GM12878 (cell line): Measurements from ENCODE around the gene IPO8. TPM values are rescaled to one million over a fixed set of nuclear protein-coding genes. Genes with fewer than 3 reads are reported as not detected.

Experiments
- ATAC-seq: fragments of 200-7000 bp; cut with Tn5 transposase; 3 replicates; pipeline ENCODE4 v1.9.1; 2020; ENCODE audit warnings: mild to moderate bottlenecking, moderate library complexity
- BruUV-seq: library from RNA; stranded (reverse); fragments of 400-500 nt; replicated peaks from 2 replicates; lab custom pipeline; 2021; lab: Mats Ljungman, UMichigan
- CTCF ChIA-PET: fragments of 300-600 bp; sonication (Branson Sonifier 250); formaldehyde crosslinking; extraction: SDS; loops from one replicate; lab custom pipeline; 2021; ENCODE audit warnings: inconsistent platforms; lab: Yijun Ruan, JAX
- POLR2A ChIA-PET: fragments of 350-600 bp; formaldehyde crosslinking; extraction: SDS; loops from one replicate; lab custom pipeline; 2021; ENCODE audit warnings: inconsistent platforms; lab: Charles Lee
- RAD21 ChIA-PET: fragments of 300-600 bp; sonication (Branson Sonifier 250); formaldehyde crosslinking; loops from one replicate; lab custom pipeline; 2023; ENCODE audit warnings: antibody characterized with exemption; ENCODE audit not compliant: unreplicated experiment; lab: Charles Lee
- SMC1A ChIA-PET: fragments of 300-600 bp; sonication (Branson Sonifier 250); formaldehyde crosslinking; loops from one replicate; lab custom pipeline; 2023; ENCODE audit not compliant: unreplicated experiment, uncharacterized antibody; lab: Charles Lee
- DNase-seq: peaks from one replicate; pipeline ENCODE4 v3.0.0-alpha.2; 2011; ENCODE audit warnings: low read depth, low spot score
- FAIRE-seq: peaks from 3 replicates; lab custom pipeline; 2011; peaks lifted over from hg19 to GRCh38; lab: Jason Lieb, UNC
- H2AFZ ChIP-seq: 2 replicates; pipeline ENCODE4 v1.6.0; 2011; ENCODE audit warnings: low read depth, low read length, control low read depth; ENCODE audit not compliant: control insufficient read depth
- H3K27ac ChIP-seq: 2 replicates; pipeline ENCODE4 v1.5.1; 2011; ENCODE audit warnings: control low read depth; ENCODE audit not compliant: control insufficient read depth, insufficient read depth
- H3K27me3 ChIP-seq, 2 experiments: replicated peaks in 1 of 2; 2 replicates each; pipeline versions ENCODE4 v1.6.0 to v1.6.1; 2011; ENCODE audit warnings: low read length in 1 of 2; ENCODE audit not compliant: control insufficient read depth in 2 of 2, insufficient read depth in 2 of 2
- H3K36me3 ChIP-seq, 2 experiments: 2 replicates each; pipeline ENCODE4 v1.5.1; 2011; ENCODE audit warnings: low read length in 1 of 2; ENCODE audit not compliant: control insufficient read depth in 2 of 2, insufficient read depth in 2 of 2
- H3K4me1 ChIP-seq: 2 replicates; pipeline ENCODE4 v1.6.1; 2011; ENCODE audit warnings: mild to moderate bottlenecking, low read length, moderate library complexity, mixed read lengths; ENCODE audit not compliant: control insufficient read depth, insufficient read depth
- H3K4me2 ChIP-seq: 2 replicates; pipeline ENCODE4 v1.6.0; 2011; ENCODE audit warnings: control low read depth; ENCODE audit not compliant: control insufficient read depth, insufficient read depth
- H3K4me3 ChIP-seq: fragments of 200-600 bp; sonication (generic); 2 replicates; pipeline ENCODE4 v1.5.1; 2016
- H3K79me2 ChIP-seq: 2 replicates; pipeline ENCODE4 v1.6.0; 2011; ENCODE audit warnings: low read length; ENCODE audit not compliant: control insufficient read depth, insufficient read depth
- H3K9ac ChIP-seq: 2 replicates; pipeline ENCODE4 v1.8.0; 2011; ENCODE audit warnings: low read length, control low read depth, mixed read lengths; ENCODE audit not compliant: control insufficient read depth, insufficient read depth
- H3K9me3 ChIP-seq: replicated peaks from 3 replicates; pipeline ENCODE4 v1.5.1; 2011; ENCODE audit warnings: mild to moderate bottlenecking, low read length; ENCODE audit not compliant: control insufficient read depth, insufficient read depth
- H4K20me1 ChIP-seq: 2 replicates; pipeline ENCODE4 v1.6.0; 2011; ENCODE audit not compliant: control insufficient read depth, insufficient read depth
- ATF3 ChIP-seq: IDR thresholded peaks from 2 replicates; pipeline ENCODE4 v1.6.1; 2011; ENCODE audit warnings: low read depth, mild to moderate bottlenecking, low read length, moderate library complexity, borderline replicate concordance; ENCODE audit errors: extremely low read depth
- BMI1 ChIP-seq: fragments of 450-650 bp; IDR thresholded peaks from 2 replicates; pipeline ENCODE4 v1.6.1; 2016; ENCODE audit warnings: mild to moderate bottlenecking, moderate library complexity, borderline replicate concordance
- CREM ChIP-seq: IDR thresholded peaks from 2 replicates; pipeline ENCODE4 v1.6.1; 2014; ENCODE audit warnings: antibody characterized with exemption, low read depth
- MXI1 ChIP-seq: fragments of 150-350 bp; IDR thresholded peaks from 2 replicates; pipeline ENCODE4 v1.6.1; 2011; ENCODE audit warnings: low read depth, mild to moderate bottlenecking, inconsistent platforms, low read length, improper control_type of control experiment
- NFYB ChIP-seq: IDR thresholded peaks from 2 replicates; pipeline ENCODE4 v1.6.1; 2011; ENCODE audit warnings: low read depth, mild to moderate bottlenecking, low read length, improper control_type of control experiment, moderate library complexity; ENCODE audit not compliant: insufficient read depth
- NR2C1 ChIP-seq: fragments of 450-650 bp; IDR thresholded peaks from 2 replicates; pipeline ENCODE4 v1.6.1; 2017; ENCODE audit warnings: antibody characterized with exemption, mild to moderate bottlenecking, moderate library complexity
- NR2C2 ChIP-seq: IDR thresholded peaks from 2 replicates; pipeline ENCODE4 v1.6.1; 2011; ENCODE audit warnings: borderline replicate concordance, low read depth; ENCODE audit not compliant: control insufficient read depth, insufficient read length
- NRF1 ChIP-seq: conservative IDR thresholded peaks from 2 replicates; pipeline ENCODE4 v1.6.1; 2011; ENCODE audit warnings: mild to moderate bottlenecking, low read depth, low read length, improper control_type of control experiment
- RAD51 ChIP-seq: fragments of 450-650 bp; IDR thresholded peaks from 2 replicates; pipeline ENCODE4 v1.6.1; 2016; ENCODE audit warnings: moderate library complexity, mild to moderate bottlenecking, inconsistent platforms
- REST ChIP-seq: IDR thresholded peaks from 2 replicates; pipeline ENCODE4 v1.6.1; 2012; ENCODE audit warnings: mild to moderate bottlenecking, low read depth, low read length
- SMC3 ChIP-seq: IDR thresholded peaks from 2 replicates; pipeline ENCODE4 v1.6.1; 2011; ENCODE audit warnings: low read length, improper control_type of control experiment, borderline replicate concordance
- SUPT20H ChIP-seq: IDR thresholded peaks from 2 replicates; pipeline ENCODE4 v1.6.1; 2011; ENCODE audit warnings: low read depth, mild to moderate bottlenecking, low read length, moderate library complexity, borderline replicate concordance; ENCODE audit not compliant: control insufficient read depth
- TAF1 ChIP-seq: IDR thresholded peaks from 2 replicates; pipeline ENCODE4 v1.6.1; 2011; ENCODE audit warnings: mild to moderate bottlenecking, low read depth, low read length, borderline replicate concordance
- ZNF24 ChIP-seq: fragments of 450-650 bp; IDR thresholded peaks from 2 replicates; pipeline ENCODE4 v1.6.1; 2017; ENCODE audit warnings: antibody characterized with exemption, mild to moderate bottlenecking
- WGBS: methylation state at CpG from one replicate; pipeline ENCODE4 v1.1.6; 2016; ENCODE audit warnings: low lambda C conversion rate; ENCODE audit not compliant: insufficient replicate concordance, insufficient coverage; ENCODE audit errors: missing lambda C conversion rate; 5-methylcytosine and 5-hydroxymethylcytosine counted together
- in situ Hi-C: fragments of 300-500 bp; cut with MboI; formaldehyde crosslinking; loops from 9 replicates; pipeline ENCODE4 v1.14.3; 2018; ENCODE audit warnings: mixed read lengths
- intact Hi-C: fragments of 100-400 bp; cut with micrococcal nuclease; formaldehyde crosslinking; loops from one replicate; pipeline ENCODE4 v1.14.2; 2022; ENCODE audit not compliant: unreplicated experiment
- polyA plus RNA-seq, 11 experiments: library from polyadenylated mRNA; depleted of rRNA in 4 of 11; unstranded in 6 of 11; stranded (reverse) in 5 of 11; fragments of >200 nt; fragmentation: Nextera tagmentation in 4 of 11; fragmentation: Illumina TruSeq in 1 of 11; extraction: Ambion mirVana in 4 of 11; extraction: Trizol in 1 of 11; gene quantifications; 1 replicate in 1 of 11; 2 replicates in 10 of 11; pipeline versions ENCODE4 v1.2.1 to v1.2.3, GENCODE V29; 2011 to 2016; ENCODE audit warnings: inconsistent platforms in 2 of 11, missing spikeins in 2 of 11, low read depth in 1 of 11
- total RNA-seq, 4 experiments: library from RNA; depleted of rRNA in 3 of 4; stranded (reverse); fragments of >200 nt in 3 of 4; fragmentation: Illumina TruSeq in 1 of 4; extraction: Trizol in 1 of 4; gene quantifications; 2 replicates each; pipeline versions ENCODE4 v1.2.1 to v1.2.3, GENCODE V29; 2013 to 2021
- TF ChIP-seq, protein P1 (sequence below): fragments of 450-650 bp; IDR thresholded peaks from 2 replicates; pipeline ENCODE4 v1.6.1; 2016; ENCODE audit warnings: mild to moderate bottlenecking
- TF ChIP-seq, protein P2 (sequence below): fragments of 450-650 bp; IDR thresholded peaks from 2 replicates; pipeline ENCODE4 v1.6.1; 2017; ENCODE audit warnings: antibody characterized with exemption, mild to moderate bottlenecking, moderate library complexity

IPO8 gene
- total and polyA plus RNA-seq, 10 of the 15 experiments (the other 5 are each of a cell fraction or from before 2014, with no cell fraction given) = 6.9 to 38.5 (median 15.1) TPM

GRCh38 chr12:30635385-30635784 lies 60.3 kb downstream of the IPO8 start:
- Histone ChIP-seq H3K27ac (no peak overlapping the region), H3K27me3 (no peaks in the 10 kb centered on the region), H4K20me1 (no peaks in the 10 kb centered on the region), H3K79me2 (no peaks in the 10 kb centered on the region), H3K9ac (no peak overlapping the region), H3K4me2 (no peak overlapping the region), H2AFZ (no peak overlapping the region), H3K9me3 (no peaks in the 10 kb centered on the region), H3K4me3 (no peak overlapping the region), H3K4me1 (no peaks in the 10 kb centered on the region), H3K36me3 (peaks cover 0 to 1% of the 10 kb centered on the region in 2 experiments; a peak in 3 of 4 replicates)
- ATAC-seq (no peak), DNase-seq (no peak), FAIRE-seq (no peak)
- ChIA-PET RAD21 (no interaction called here), CTCF (interaction anchor here (2.1 kb wide), 1 partner anchor 16 kb away, joined by 6 read pairs; no protein-coding TSS in a partner anchor), SMC1A (interaction anchor here (0.5 to 1.5 kb wide), 3 partner anchors 8 to 15 kb away, joined by 3 to 5 read pairs (median 4); no protein-coding TSS in a partner anchor), POLR2A (no interaction called here)
- intact Hi-C loops (no loop called here), in situ Hi-C loops (no loop called here)
- 95% methylated on average over 2 of the region's 2 CpGs for WGBS
- no TSS peak for BruUV-seq
- TF ChIP-seq SMC3 = no peak
- TF ChIP-seq TAF1 = no peak
- TF ChIP-seq SUPT20H = no peak
- no peak for TF ChIP-seq NRF1
- no peak for TF ChIP-seq MXI1
- no peak for TF ChIP-seq NR2C2
- TF ChIP-seq ZNF24 = no peak
- TF ChIP-seq, protein P1, sequence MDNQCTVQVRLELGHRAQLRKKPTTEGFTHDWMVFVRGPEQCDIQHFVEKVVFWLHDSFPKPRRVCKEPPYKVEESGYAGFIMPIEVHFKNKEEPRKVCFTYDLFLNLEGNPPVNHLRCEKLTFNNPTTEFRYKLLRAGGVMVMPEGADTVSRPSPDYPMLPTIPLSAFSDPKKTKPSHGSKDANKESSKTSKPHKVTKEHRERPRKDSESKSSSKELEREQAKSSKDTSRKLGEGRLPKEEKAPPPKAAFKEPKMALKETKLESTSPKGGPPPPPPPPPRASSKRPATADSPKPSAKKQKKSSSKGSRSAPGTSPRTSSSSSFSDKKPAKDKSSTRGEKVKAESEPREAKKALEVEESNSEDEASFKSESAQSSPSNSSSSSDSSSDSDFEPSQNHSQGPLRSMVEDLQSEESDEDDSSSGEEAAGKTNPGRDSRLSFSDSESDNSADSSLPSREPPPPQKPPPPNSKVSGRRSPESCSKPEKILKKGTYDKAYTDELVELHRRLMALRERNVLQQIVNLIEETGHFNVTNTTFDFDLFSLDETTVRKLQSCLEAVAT = no peak
- no peak for TF ChIP-seq NFYB
- no peak for TF ChIP-seq ATF3
- TF ChIP-seq NR2C1 = no peak
- no peak for TF ChIP-seq RAD51
- TF ChIP-seq, protein P2, sequence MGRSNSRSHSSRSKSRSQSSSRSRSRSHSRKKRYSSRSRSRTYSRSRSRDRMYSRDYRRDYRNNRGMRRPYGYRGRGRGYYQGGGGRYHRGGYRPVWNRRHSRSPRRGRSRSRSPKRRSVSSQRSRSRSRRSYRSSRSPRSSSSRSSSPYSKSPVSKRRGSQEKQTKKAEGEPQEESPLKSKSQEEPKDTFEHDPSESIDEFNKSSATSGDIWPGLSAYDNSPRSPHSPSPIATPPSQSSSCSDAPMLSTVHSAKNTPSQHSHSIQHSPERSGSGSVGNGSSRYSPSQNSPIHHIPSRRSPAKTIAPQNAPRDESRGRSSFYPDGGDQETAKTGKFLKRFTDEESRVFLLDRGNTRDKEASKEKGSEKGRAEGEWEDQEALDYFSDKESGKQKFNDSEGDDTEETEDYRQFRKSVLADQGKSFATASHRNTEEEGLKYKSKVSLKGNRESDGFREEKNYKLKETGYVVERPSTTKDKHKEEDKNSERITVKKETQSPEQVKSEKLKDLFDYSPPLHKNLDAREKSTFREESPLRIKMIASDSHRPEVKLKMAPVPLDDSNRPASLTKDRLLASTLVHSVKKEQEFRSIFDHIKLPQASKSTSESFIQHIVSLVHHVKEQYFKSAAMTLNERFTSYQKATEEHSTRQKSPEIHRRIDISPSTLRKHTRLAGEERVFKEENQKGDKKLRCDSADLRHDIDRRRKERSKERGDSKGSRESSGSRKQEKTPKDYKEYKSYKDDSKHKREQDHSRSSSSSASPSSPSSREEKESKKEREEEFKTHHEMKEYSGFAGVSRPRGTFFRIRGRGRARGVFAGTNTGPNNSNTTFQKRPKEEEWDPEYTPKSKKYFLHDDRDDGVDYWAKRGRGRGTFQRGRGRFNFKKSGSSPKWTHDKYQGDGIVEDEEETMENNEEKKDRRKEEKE = no peak
- TF ChIP-seq CREM = no peak
- TF ChIP-seq REST = no peak
- TF ChIP-seq BMI1 = no peak
